ENCODE measurements around the gene GLRX. TPM values are rescaled to one million over a fixed set of nuclear protein-coding genes. Genes with fewer than 3 reads are reported as not detected.

The GLRX gene
- total RNA-seq, 1 donor from 2014 or later, result 17.3 TPM

- Mint-ChIP-seq H3K4me1 (peaks cover 16% of the 10 kb centered on the region), H3K4me3 (no peak overlapping the region), H3K36me3 (ENCODE audit: low read depth) (no peaks in the 10 kb centered on the region), H3K27me3 (peaks cover 12% of the 10 kb centered on the region), H3K27ac (no peak overlapping the region), H3K9me3 (no peaks in the 10 kb centered on the region)
- DNase-seq, result no peak
- intact Hi-C loops (cut with micrococcal nuclease), result loop anchor here (5.0 to 10.0 kb wide), 2 partner anchors 554 to 811 kb away; no protein-coding TSS in a partner anchor
Observed at GRCh38 chr5:95783661-95784060, 38.9 kb downstream of the GLRX start.

- Mint-ChIP-seq H3K9me3 (no peaks in the 10 kb centered on the region), H3K4me3 (no peak overlapping the region), H3K27ac (no peak overlapping the region), H3K27me3 (peaks cover 12% of the 10 kb centered on the region), H3K36me3 (ENCODE audit: low read depth) (no peaks in the 10 kb centered on the region), H3K4me1 (peaks cover 16% of the 10 kb centered on the region)
- intact Hi-C loops (cut with micrococcal nuclease), result loop anchor here (5.0 to 10.0 kb wide), 2 partner anchors 555 to 813 kb away; no protein-coding TSS in a partner anchor
- DNase-seq, result no peak
Observed at GRCh38 chr5:95782181-95782580, 40.3 kb downstream of the GLRX start.

GRCh38 chr5:95781101-95781583 lies 41.4 kb downstream of the GLRX start:
- H3K36me3 Mint-ChIP-seq (ENCODE audit: low read depth), result no peaks in the 10 kb centered on the region
- peak overlapping the region; percentile 56 for H3K4me3 Mint-ChIP-seq
- no peaks in the 10 kb centered on the region for H3K9me3 Mint-ChIP-seq
- intact Hi-C loops (cut with micrococcal nuclease), result loop anchor here (1.0 to 10.0 kb wide), 8 partner anchors 28 to 814 kb away; no protein-coding TSS in a partner anchor
- no peak overlapping the region for H3K27ac Mint-ChIP-seq
- DNase-seq, result peak; percentile 90
- peaks cover 16% of the 10 kb centered on the region for H3K4me1 Mint-ChIP-seq
- peaks cover 7% of the 10 kb centered on the region for H3K27me3 Mint-ChIP-seq

GRCh38 chr5:95780597-95780996 lies 41.9 kb downstream of the GLRX start:
- Mint-ChIP-seq H3K27ac (no peak overlapping the region), H3K27me3 (peaks cover 1% of the 10 kb centered on the region), H3K36me3 (ENCODE audit: low read depth) (no peaks in the 10 kb centered on the region), H3K4me1 (peaks cover 16% of the 10 kb centered on the region), H3K9me3 (no peaks in the 10 kb centered on the region), H3K4me3 (no peak overlapping the region)
- intact Hi-C loops (cut with micrococcal nuclease), result loop anchor here (2.0 to 10.0 kb wide), 4 partner anchors 28 to 814 kb away; no protein-coding TSS in a partner anchor
- DNase-seq, result no peak

- Mint-ChIP-seq H3K9me3 (no peaks in the 10 kb centered on the region), H3K4me3 (no peak overlapping the region), H3K27me3 (no peaks in the 10 kb centered on the region), H3K27ac (no peak overlapping the region), H3K36me3 (ENCODE audit: low read depth) (no peaks in the 10 kb centered on the region), H3K4me1 (peaks cover 16% of the 10 kb centered on the region)
- DNase-seq, result no peak
- intact Hi-C loops (cut with micrococcal nuclease), result loop anchor here (2.0 to 10.0 kb wide), 4 partner anchors 29 to 815 kb away; no protein-coding TSS in a partner anchor
Observed at GRCh38 chr5:95779611-95780010, 42.9 kb downstream of the GLRX start.

- peaks cover 1% of the 10 kb centered on the region for H3K27me3 Mint-ChIP-seq
- H3K27ac Mint-ChIP-seq, result no peak overlapping the region
- H3K36me3 Mint-ChIP-seq (ENCODE audit: low read depth), result no peaks in the 10 kb centered on the region
- DNase-seq, result no peak
- peaks cover 16% of the 10 kb centered on the region for H3K4me1 Mint-ChIP-seq
- no peaks in the 10 kb centered on the region for H3K9me3 Mint-ChIP-seq
- no peak overlapping the region for H3K4me3 Mint-ChIP-seq
- intact Hi-C loops (cut with micrococcal nuclease), result no loop called here
Observed at GRCh38 chr5:95778713-95779436, 43.7 kb downstream of the GLRX start.

- H3K4me1 Mint-ChIP-seq, result peaks cover 16% of the 10 kb centered on the region
- H3K36me3 Mint-ChIP-seq (ENCODE audit: low read depth), result no peaks in the 10 kb centered on the region
- H3K9me3 Mint-ChIP-seq, result no peaks in the 10 kb centered on the region
- H3K4me3 Mint-ChIP-seq, result no peak overlapping the region
- no peak for DNase-seq
- intact Hi-C loops (cut with micrococcal nuclease), result no loop called here
- peaks cover 5% of the 10 kb centered on the region for H3K27me3 Mint-ChIP-seq
- no peak overlapping the region for H3K27ac Mint-ChIP-seq
Observed at GRCh38 chr5:95777441-95777840, 45.1 kb downstream of the GLRX start.

- Mint-ChIP-seq H3K4me3 (no peak overlapping the region), H3K4me1 (no peaks in the 10 kb centered on the region), H3K27ac (no peak overlapping the region)
Observed at GRCh38 chr5:95773335-95774059, 49.0 kb downstream of the GLRX start.

GRCh38 chr5:95771892-95772291 lies 50.6 kb downstream of the GLRX start:
- intact Hi-C loops (cut with micrococcal nuclease), result no loop called here
- Mint-ChIP-seq H3K9me3 (no peaks in the 10 kb centered on the region), H3K4me1 (no peaks in the 10 kb centered on the region), H3K4me3 (no peak overlapping the region), H3K27ac (no peak overlapping the region), H3K27me3 (peaks cover 30% of the 10 kb centered on the region), H3K36me3 (ENCODE audit: low read depth) (no peaks in the 10 kb centered on the region)
- DNase-seq, result no peak

More at GRCh38 chr5:95773335-95774059, 49.0 kb downstream of the GLRX start:
- Mint-ChIP-seq H3K9me3 (no peaks in the 10 kb centered on the region), H3K27me3 (peaks cover 29% of the 10 kb centered on the region), H3K36me3 (ENCODE audit: low read depth) (no peaks in the 10 kb centered on the region)
- no peak for DNase-seq
- intact Hi-C loops (cut with micrococcal nuclease), result no loop called here

GRCh38 chr5:95770830-95771708 lies 51.5 kb downstream of the GLRX start:
- Mint-ChIP-seq H3K27me3 (peaks cover 34% of the 10 kb centered on the region), H3K36me3 (ENCODE audit: low read depth) (no peaks in the 10 kb centered on the region), H3K4me1 (no peaks in the 10 kb centered on the region), H3K27ac (no peak overlapping the region), H3K4me3 (no peak overlapping the region), H3K9me3 (no peaks in the 10 kb centered on the region)
- intact Hi-C loops (cut with micrococcal nuclease), result no loop called here
- DNase-seq, result no peak

GRCh38 chr5:95768731-95769130 lies 53.8 kb downstream of the GLRX start:
- H3K27ac Mint-ChIP-seq, result no peak overlapping the region
- intact Hi-C loops (cut with micrococcal nuclease), result loop anchor here (10.0 kb wide), 1 partner anchor 214 kb away; the partner anchor contains the start of genes ARSK and SKIC3

GRCh38 chr5:95763941-95764340 lies 58.6 kb downstream of the GLRX start:
- Mint-ChIP-seq H3K36me3 (ENCODE audit: low read depth) (no peaks in the 10 kb centered on the region), H3K4me3 (no peak overlapping the region), H3K9me3 (no peaks in the 10 kb centered on the region), H3K27me3 (peaks cover 37% of the 10 kb centered on the region), H3K4me1 (peaks cover 23% of the 10 kb centered on the region), H3K27ac (no peak overlapping the region)
- intact Hi-C loops (cut with micrococcal nuclease), result loop anchor here (10.0 kb wide), 1 partner anchor 209 kb away; the partner anchor contains the start of genes ARSK and SKIC3
- DNase-seq, result no peak

More at GRCh38 chr5:95768731-95769130, 53.8 kb downstream of the GLRX start:
- no peaks in the 10 kb centered on the region for H3K9me3 Mint-ChIP-seq
- no peaks in the 10 kb centered on the region for H3K4me1 Mint-ChIP-seq
- no peak overlapping the region for H3K4me3 Mint-ChIP-seq
- H3K27me3 Mint-ChIP-seq, result peaks cover 46% of the 10 kb centered on the region
- DNase-seq, result no peak
- no peaks in the 10 kb centered on the region for H3K36me3 Mint-ChIP-seq (ENCODE audit: low read depth)
